Left kidney (tissue), 2 donors: ENCODE data around the gene LRRC74A. TPM values are rescaled to one million over a fixed set of nuclear protein-coding genes. Genes with fewer than 3 reads are reported as not detected.
"Not testable (repeated sequence)": the region's sequence is repeated elsewhere in the genome, so short reads cannot be mapped to it uniquely, and the experiment has no call there.

Experiments
- DNase-seq: peaks from one replicate; pipeline ENCODE4 v3.0.0-alpha.2; 2013
- polyA plus RNA-seq: library from polyadenylated mRNA; unstranded; fragments of 120-200 nt; gene quantifications from one replicate; pipeline ENCODE4 v1.2.1, GENCODE V29; 2013; ENCODE audit not compliant: insufficient read length

LRRC74A gene
- polyA plus RNA-seq, 1 donor: not detected

DNA sequence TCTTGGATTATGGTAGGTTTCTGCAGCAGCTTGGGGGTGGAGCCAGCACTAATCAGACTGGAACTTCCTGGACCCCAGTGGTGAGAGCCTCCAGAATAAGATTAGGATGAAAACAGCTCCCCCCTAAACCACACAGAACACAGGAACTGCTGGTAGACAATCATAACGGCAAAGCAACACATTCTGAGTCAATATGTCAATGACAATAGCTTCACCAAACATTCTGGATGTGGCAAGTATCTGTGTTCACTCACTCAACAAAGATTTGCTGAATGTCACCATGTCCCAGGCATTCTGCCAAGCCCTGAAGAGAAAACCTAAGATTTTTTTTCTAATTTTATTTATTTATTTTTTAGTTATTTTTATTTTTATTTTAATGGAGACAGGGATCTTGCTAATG lies 65.2 kb downstream of the LRRC74A start:
- DNase-seq: no peak

DNA sequence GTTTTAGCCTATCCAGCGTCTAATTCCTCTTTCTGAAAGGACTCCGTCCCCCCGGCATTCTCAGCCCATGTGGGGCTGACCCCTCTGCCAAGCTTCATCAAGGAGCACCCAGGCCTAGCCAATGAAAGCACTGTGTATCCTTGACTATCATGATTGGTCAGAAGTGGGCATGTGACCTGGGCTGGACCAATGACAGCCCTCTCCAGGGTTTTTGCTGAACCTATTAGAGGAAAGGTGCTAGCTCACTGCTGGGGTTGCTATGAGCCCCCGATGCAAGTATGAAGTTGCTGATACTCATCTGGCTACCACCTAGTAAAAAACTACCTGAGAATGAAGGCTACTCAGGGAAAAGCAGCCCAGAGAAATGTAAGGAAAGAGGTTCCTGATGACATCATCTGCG lies 68.1 kb downstream of the LRRC74A start:
- DNase-seq: no peak

DNA sequence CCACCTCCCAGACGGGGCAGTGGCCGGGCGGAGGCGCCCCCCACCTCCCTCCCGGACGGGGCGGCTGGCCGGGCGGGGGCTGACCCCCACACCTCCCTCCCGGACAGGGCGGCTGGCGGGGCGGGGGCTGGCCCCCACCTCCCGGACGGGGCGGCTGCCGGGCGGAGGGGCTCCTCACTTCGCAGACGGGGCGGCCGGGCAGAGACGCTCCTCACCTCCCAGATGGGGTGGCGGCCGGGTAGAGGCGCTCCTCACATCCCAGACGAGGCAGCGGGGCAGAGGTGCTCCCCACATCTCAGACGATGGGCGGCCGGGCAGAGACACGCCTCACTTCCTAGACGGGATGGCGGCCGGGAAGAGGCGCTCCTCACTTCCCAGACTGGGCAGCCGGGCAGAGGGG lies 71.8 kb downstream of the LRRC74A start:
- not testable (repeated sequence) for DNase-seq

DNA sequence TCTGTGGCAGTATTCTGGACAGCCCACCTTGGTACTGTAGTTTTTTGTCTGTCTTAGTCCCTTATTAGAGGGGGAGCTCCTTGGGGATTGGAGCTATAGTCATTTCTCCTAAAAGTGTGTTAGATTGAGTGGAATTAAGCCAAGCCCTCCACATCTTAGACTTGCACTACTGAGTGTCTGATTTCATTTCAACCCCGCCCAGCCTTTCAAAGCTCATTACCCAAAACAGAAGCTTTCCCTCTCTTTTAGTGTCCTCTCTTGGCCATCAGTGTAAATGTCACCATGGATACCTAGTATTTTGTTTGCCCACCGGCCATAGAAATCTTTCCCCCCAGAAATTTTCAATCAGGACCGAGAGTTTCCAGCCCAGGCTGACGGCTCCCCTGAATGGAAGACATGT lies 74.5 kb downstream of the LRRC74A start:
- DNase-seq: no peak

- DNase-seq: no peak
Measured at GRCh38 chr14:76901171-76902055, 75.2 kb downstream of the LRRC74A start.

GRCh38 chr14:76902591-76902990 lies 76.4 kb downstream of the LRRC74A start:
- no peak for DNase-seq

GRCh38 chr14:76904100-76904739 lies 78.0 kb downstream of the LRRC74A start:
- no peak for DNase-seq

GRCh38 chr14:76904740-76905569 lies 78.7 kb downstream of the LRRC74A start:
- no peak for DNase-seq

GRCh38 chr14:76908834-76909233 lies 82.6 kb downstream of the LRRC74A start:
- no peak for DNase-seq

DNA sequence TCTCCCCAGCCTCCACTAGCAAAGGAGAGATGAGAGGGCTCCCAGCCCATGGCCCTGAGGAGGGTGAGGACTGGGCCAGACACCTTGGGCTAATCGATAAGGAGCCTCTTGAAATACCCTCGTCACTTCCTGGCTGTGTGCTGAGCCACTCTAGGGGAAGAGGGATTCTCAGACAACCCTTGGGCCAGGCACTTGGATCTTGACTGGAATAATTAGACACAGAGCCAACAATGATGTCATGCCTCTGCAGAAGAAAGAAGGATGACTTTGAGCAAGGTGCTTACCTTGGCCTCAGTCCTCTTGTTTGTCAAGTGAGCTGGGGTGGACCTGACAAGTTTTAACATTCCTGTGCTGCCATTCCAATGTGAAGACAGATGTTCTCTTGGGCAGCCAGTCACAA lies 83.1 kb downstream of the LRRC74A start:
- no peak for DNase-seq

- no peak for DNase-seq
Measured at GRCh38 chr14:76910371-76910890, 84.2 kb downstream of the LRRC74A start.

- no peak for DNase-seq
Measured at GRCh38 chr14:76911473-76911872, 85.3 kb downstream of the LRRC74A start.

DNA sequence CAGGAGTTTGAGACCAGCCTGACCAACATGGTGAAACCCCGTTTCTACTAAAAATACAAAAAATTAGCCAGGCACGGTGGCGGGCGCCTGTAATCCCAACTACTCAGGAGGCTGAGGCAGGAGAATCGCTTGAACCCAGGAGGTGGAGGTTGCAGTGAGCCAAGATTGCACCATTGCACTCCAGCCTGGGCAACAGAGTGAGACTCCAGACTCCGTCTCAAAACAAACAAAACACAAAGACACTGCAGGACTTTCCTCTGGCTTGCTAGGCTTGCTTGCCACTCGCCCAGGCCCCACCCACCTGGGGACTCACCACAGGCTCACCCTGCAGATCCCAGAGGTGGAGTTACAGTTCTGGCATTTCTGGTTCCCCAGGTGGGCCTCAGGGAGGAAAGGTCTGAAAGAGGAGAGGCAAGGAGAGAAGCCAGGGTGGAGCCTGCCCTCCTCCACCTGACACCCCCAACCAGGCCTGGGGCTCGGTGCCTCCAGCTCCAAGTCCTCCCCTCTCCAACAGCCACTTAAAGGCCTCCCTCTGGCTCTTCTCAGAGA lies 88.4 kb downstream of the LRRC74A start:
- not testable (repeated sequence) for DNase-seq

- no peak for DNase-seq
Measured at GRCh38 chr14:76916040-76916715, 90.0 kb downstream of the LRRC74A start.

GRCh38 chr14:76917158-76917596 lies 91.0 kb downstream of the LRRC74A start:
- no peak for DNase-seq

- DNase-seq: no peak
Measured at GRCh38 chr14:76917745-76918255, 91.6 kb downstream of the LRRC74A start.

DNA sequence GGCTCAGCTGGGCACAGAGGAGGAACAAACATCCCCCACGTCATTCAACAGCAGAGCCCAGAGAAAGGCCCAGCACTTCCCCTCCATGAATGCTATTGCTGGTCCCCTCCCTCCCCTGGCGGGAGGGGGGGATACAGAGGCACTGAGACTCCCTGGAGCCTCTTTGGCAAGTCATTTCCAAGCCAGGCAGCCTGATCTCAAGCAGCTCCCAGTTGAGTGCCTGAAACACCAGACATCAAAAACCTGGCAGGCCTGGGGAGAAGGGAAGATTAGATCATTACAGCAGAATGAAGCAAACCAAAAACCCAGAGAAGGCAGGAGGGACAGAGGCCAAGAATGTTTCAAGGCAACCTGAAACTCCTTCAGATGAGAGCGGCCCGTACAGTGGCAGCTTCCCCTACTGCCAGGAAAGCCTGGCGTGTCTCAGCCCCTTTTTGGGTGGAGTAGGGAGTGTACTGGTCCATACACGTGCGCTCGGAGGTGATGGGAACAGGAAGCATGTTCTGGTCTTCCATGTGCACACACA lies 92.1 kb downstream of the LRRC74A start:
- no peak for DNase-seq

DNA sequence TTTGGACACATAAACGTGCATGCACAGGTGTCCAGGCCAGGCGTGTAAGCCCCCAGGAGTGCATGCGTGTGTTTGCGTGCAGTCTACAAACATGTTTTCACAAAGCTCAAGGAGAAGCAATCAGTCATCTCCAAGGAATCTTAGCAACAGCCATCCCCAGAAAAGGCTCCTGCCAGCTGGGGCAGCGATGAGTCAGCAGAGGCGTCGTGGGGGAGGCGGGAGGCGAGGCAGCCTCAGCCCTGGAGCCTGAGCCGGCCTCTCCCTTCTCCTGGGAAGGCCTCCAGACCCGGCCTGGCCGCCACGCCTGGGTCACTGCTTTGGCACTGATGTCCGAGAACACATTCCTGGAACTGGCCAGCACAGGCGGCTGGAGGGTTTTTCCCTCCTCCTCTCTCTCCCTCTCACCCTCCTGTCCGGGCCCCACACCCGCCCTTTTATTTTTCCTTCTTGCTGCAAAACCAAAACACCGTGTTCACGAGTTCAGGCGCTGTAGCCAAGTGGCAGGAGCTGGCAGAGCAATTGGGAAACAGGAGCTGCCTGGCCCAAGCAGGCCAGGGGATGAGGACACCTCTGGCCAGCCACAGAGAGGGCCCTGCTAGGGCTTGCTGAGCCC lies 92.7 kb downstream of the LRRC74A start:
- no peak for DNase-seq
